Liver (tissue), 9 donors: ENCODE results near the gene ACAN. TPM values are rescaled to one million over a fixed set of nuclear protein-coding genes. Genes with fewer than 3 reads are reported as not detected.

Experiments
- DNase-seq: peaks from one replicate; pipeline ENCODE4 v3.0.0-alpha.2; 2017; ENCODE audit warnings: low spot score
- H3K27ac ChIP-seq, 2 donors: one replicate each; pipeline ENCODE4 v1.7.0; 2013; ENCODE audit warnings: inconsistent platforms in 2 of 2, low read length in 2 of 2, control low read depth in 1 of 2, low read depth in 1 of 2, mild to moderate bottlenecking in 1 of 2
- H3K27me3 ChIP-seq, 4 donors: one replicate each; pipeline versions ENCODE4 v1.6.1 to v1.7.0; 2013; ENCODE audit warnings: low read length in 3 of 4, inconsistent platforms in 1 of 4, mild to moderate bottlenecking in 1 of 4, moderate library complexity in 1 of 4; ENCODE audit not compliant: control insufficient read depth in 4 of 4, insufficient read depth in 4 of 4
- H3K36me3 ChIP-seq, 4 donors: one replicate each; pipeline versions ENCODE4 v1.6.1 to v1.7.0; 2013; ENCODE audit warnings: low read length in 3 of 4, mild to moderate bottlenecking in 3 of 4, low read depth in 1 of 4, moderate library complexity in 1 of 4; ENCODE audit not compliant: control insufficient read depth in 4 of 4, insufficient read depth in 3 of 4
- H3K4me1 ChIP-seq, 4 donors: one replicate each; pipeline versions ENCODE4 v1.6.1 to v1.7.0; 2013; ENCODE audit warnings: low read length in 3 of 4, mild to moderate bottlenecking in 3 of 4, moderate library complexity in 1 of 4; ENCODE audit not compliant: control insufficient read depth in 4 of 4, insufficient read depth in 4 of 4
- H3K4me3 ChIP-seq, 3 donors: one replicate each; pipeline versions ENCODE4 v1.6.1 to v1.7.0; 2013; ENCODE audit warnings: low read length in 3 of 3, control low read depth in 1 of 3, low read depth in 1 of 3, mild to moderate bottlenecking in 1 of 3
- H3K9ac ChIP-seq, 2 donors: one replicate each; pipeline ENCODE4 v1.7.0; 2013; ENCODE audit warnings: low read length in 2 of 2, mild to moderate bottlenecking in 2 of 2, moderate library complexity in 2 of 2, control low read depth in 1 of 2, low read depth in 1 of 2
- H3K9me3 ChIP-seq, 4 donors: one replicate each; pipeline versions ENCODE4 v1.6.1 to v1.7.0; 2013; ENCODE audit warnings: low read length in 3 of 4; ENCODE audit not compliant: control insufficient read depth in 4 of 4
- ATF3 ChIP-seq: IDR thresholded peaks from 2 replicates; pipeline ENCODE4 v1.6.1; 2016; ENCODE audit warnings: antibody characterized with exemption
- CTCF ChIP-seq: fragments of 150-350 bp; IDR thresholded peaks from 2 replicates; pipeline ENCODE4 v1.5.1; 2017; ENCODE audit warnings: improper control_type of control experiment, low read depth, low read length; ENCODE audit not compliant: missing input control
- EGR1 ChIP-seq, 2 donors: IDR thresholded peaks; 2 replicates each; pipeline ENCODE4 v1.6.1; 2016 to 2018; ENCODE audit warnings: antibody characterized with exemption in 2 of 2, low read depth in 2 of 2
- FOXA1 ChIP-seq: IDR thresholded peaks from 2 replicates; pipeline ENCODE4 v1.6.1; 2016; ENCODE audit warnings: antibody characterized with exemption
- FOXA2 ChIP-seq: IDR thresholded peaks from 2 replicates; pipeline ENCODE4 v1.6.1; 2016; ENCODE audit warnings: antibody characterized with exemption
- GABPA ChIP-seq, 2 donors: IDR thresholded peaks in 1 of 2; conservative IDR thresholded peaks in 1 of 2; 2 replicates each; pipeline ENCODE4 v1.6.1; 2016; ENCODE audit warnings: antibody characterized with exemption in 2 of 2, mild to moderate bottlenecking in 1 of 2, moderate library complexity in 1 of 2
- HNF4A ChIP-seq, 2 donors: conservative IDR thresholded peaks; 2 replicates each; pipeline ENCODE4 v1.6.1; 2016; ENCODE audit warnings: antibody characterized with exemption in 2 of 2, mild to moderate bottlenecking in 2 of 2
- HNF4G ChIP-seq: IDR thresholded peaks from 2 replicates; pipeline ENCODE4 v1.6.1; 2016; ENCODE audit warnings: antibody characterized with exemption
- JUND ChIP-seq, 2 donors: IDR thresholded peaks; 2 replicates each; pipeline ENCODE4 v1.6.1; 2016; ENCODE audit warnings: antibody characterized with exemption in 2 of 2
- NR2F2 ChIP-seq: IDR thresholded peaks from 2 replicates; pipeline ENCODE4 v1.6.1; 2016; ENCODE audit warnings: antibody characterized with exemption
- RAD21 ChIP-seq, 2 donors: IDR thresholded peaks; 2 replicates each; pipeline ENCODE4 v1.6.1; 2016; ENCODE audit warnings: antibody characterized with exemption in 2 of 2, mild to moderate bottlenecking in 2 of 2
- REST ChIP-seq: IDR thresholded peaks from 2 replicates; pipeline ENCODE4 v1.6.1; 2016; ENCODE audit warnings: antibody characterized with exemption, mild to moderate bottlenecking
- RXRA ChIP-seq, 2 donors: IDR thresholded peaks; 2 replicates each; pipeline ENCODE4 v1.6.1; 2017 to 2018; ENCODE audit warnings: antibody characterized with exemption in 2 of 2, mild to moderate bottlenecking in 1 of 2
- SP1 ChIP-seq: IDR thresholded peaks from 2 replicates; pipeline ENCODE4 v1.6.1; 2018; ENCODE audit warnings: antibody characterized with exemption, mild to moderate bottlenecking
- TAF1 ChIP-seq: conservative IDR thresholded peaks from 2 replicates; pipeline ENCODE4 v1.6.1; 2016; ENCODE audit warnings: antibody characterized with exemption, mild to moderate bottlenecking
- YY1 ChIP-seq: IDR thresholded peaks from 2 replicates; pipeline ENCODE4 v1.6.1; 2016; ENCODE audit warnings: antibody characterized with exemption, mild to moderate bottlenecking
- ZBTB33 ChIP-seq: IDR thresholded peaks from 2 replicates; pipeline ENCODE4 v1.6.1; 2016; ENCODE audit warnings: antibody characterized with exemption
- WGBS: extraction: QIAGEN DNeasy Blood & Tissue Kit; methylation state at CpG from one replicate; pipeline ENCODE4 v1.1.7; 2013; 5-methylcytosine and 5-hydroxymethylcytosine counted together
- polyA plus RNA-seq, 2 donors: library from polyadenylated mRNA; stranded (reverse) in 1 of 2; unstranded in 1 of 2; fragments of 200-250 nt in 1 of 2; fragments of >200 nt in 1 of 2; fragmentation: Nextera tagmentation in 1 of 2; extraction: Ambion mirVana in 1 of 2; gene quantifications; one replicate each; pipeline versions ENCODE4 v1.2.1 to v1.2.3, GENCODE V29; 2013 to 2015
- total RNA-seq, 2 donors: library from RNA; depleted of rRNA; stranded (reverse); fragments of >200 nt; gene quantifications; one replicate each; pipeline ENCODE4 v1.2.3, GENCODE V29; 2014
- donor health status: healthy.
- donor health status: healthy.
- donor health status: healthy.
- donor health status: healthy.
- donor health status: healthy.

Gene ACAN
- total and polyA plus RNA-seq, 4 donors = under 0.01 to 0.05 (median under 0.01) TPM; not detected in 1

- H3K36me3 ChIP-seq = no peaks in the 10 kb centered on the region
- no peak overlapping the region for H3K9ac ChIP-seq
- no peak for DNase-seq
- H3K27ac ChIP-seq = no peak overlapping the region
- H3K27me3 ChIP-seq = peaks cover 0 to 2% (median 0%) of the 10 kb centered on the region in 4 donors
- no peak overlapping the region for H3K4me3 ChIP-seq
- H3K9me3 ChIP-seq = no peaks in the 10 kb centered on the region
- no peak for TF ChIP-seq HNF4A (conservative IDR thresholded peaks at IDR 0.05)
- no peak for TF ChIP-seq CTCF
- TF ChIP-seq ZBTB33 = no peak
- TF ChIP-seq JUND (IDR thresholded peaks at IDR 0.05) = no peak
- no peak for TF ChIP-seq EGR1 (IDR thresholded peaks at IDR 0.05; ENCODE audit: low read depth in 2 of 2)
- no peak for TF ChIP-seq GABPA (IDR thresholded peaks at IDR 0.05 in 1 of 2, conservative IDR thresholded peaks at IDR 0.05 in 1 of 2)
- 40% methylated on average over 2 of the region's 2 CpGs for WGBS
- H3K4me1 ChIP-seq = no peaks in the 10 kb centered on the region
These were observed 18.0 kb upstream of the ACAN start for GRCh38 chr15:88785217-88785616.

GRCh38 chr15:88788036-88788435 lies 15.2 kb upstream of the ACAN start:
- TF ChIP-seq FOXA1 = no peak
- TF ChIP-seq FOXA2 = no peak
- no peak for TF ChIP-seq JUND (IDR thresholded peaks at IDR 0.05)
- no peak for TF ChIP-seq RXRA (IDR thresholded peaks at IDR 0.05)
- no peak for TF ChIP-seq HNF4A (conservative IDR thresholded peaks at IDR 0.05)
- no peak for TF ChIP-seq TAF1
- no peak for TF ChIP-seq NR2F2
- no peak for TF ChIP-seq CTCF
- TF ChIP-seq YY1 = no peak
- TF ChIP-seq HNF4G = no peak
- no peak for TF ChIP-seq SP1
- no peak for TF ChIP-seq EGR1 (IDR thresholded peaks at IDR 0.05; ENCODE audit: low read depth in 2 of 2)
- no peak for TF ChIP-seq ATF3
- TF ChIP-seq ZBTB33 = no peak
- TF ChIP-seq RAD21 (IDR thresholded peaks at IDR 0.05) = no peak
- no peak for TF ChIP-seq REST
- H3K4me1 ChIP-seq = no peaks in the 10 kb centered on the region
- no peak overlapping the region for H3K27ac ChIP-seq
- H3K9me3 ChIP-seq = no peaks in the 10 kb centered on the region
- no peak for DNase-seq
- peaks cover 0 to 3% (median 1%) of the 10 kb centered on the region in 4 donors for H3K27me3 ChIP-seq
- WGBS = 68% methylated on average over 3 of the region's 3 CpGs
- no peak overlapping the region for H3K9ac ChIP-seq
- no peaks in the 10 kb centered on the region for H3K36me3 ChIP-seq
- no peak overlapping the region for H3K4me3 ChIP-seq
